ENCODE results near the gene ITLN2. TPM values are rescaled to one million over a fixed set of nuclear protein-coding genes. Genes with fewer than 3 reads are reported as not detected.

The ITLN2 gene
- total and polyA plus RNA-seq, 9 of the 15 experiments (the other 6 are each of a cell fraction or from before 2014, with no cell fraction given) = not detected

DNA sequence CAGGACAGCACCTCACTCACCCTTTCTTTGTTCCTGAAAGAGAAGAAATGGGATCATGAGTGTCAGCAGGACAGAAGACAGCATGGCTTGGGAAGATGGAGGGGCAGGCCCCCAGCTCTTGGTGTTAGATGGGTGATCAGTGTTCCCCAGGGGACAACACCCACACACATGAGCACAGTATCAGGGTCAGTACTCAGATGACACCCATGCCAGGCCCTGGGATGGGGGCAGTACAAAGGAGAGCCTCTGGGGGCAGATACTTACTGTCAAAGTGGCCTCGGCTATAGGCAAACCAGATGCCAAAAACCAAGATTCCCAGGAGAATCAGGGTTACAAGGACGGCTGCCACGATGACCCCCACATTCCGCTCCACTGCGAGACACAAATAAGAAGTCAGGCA is 44.8 kb upstream of the ITLN2 start:
- FAIRE-seq (no peak), DNase-seq (ENCODE audit: extremely low read depth in 1 of 4, low spot score in 3 of 4) (no peak), ATAC-seq (peak; percentile 26; the same call in 1 of the 3 replicates)
- H3K4me3 ChIP-seq = no peak overlapping the region
- H3K9ac ChIP-seq (ENCODE audit: insufficient read depth in 1 of 2, low read depth in 2 of 2, low read length in 2 of 2) = no peak overlapping the region
- intact Hi-C loops (cut with micrococcal nuclease) = no loop called here
- TF ChIP-seq ZNF384 (IDR thresholded peaks at IDR 0.05; ENCODE audit: low read depth, low read length) (no peak), ZNF316 (IDR thresholded peaks at IDR 0.05) (no peak)
- TF ChIP-seq, protein P1, sequence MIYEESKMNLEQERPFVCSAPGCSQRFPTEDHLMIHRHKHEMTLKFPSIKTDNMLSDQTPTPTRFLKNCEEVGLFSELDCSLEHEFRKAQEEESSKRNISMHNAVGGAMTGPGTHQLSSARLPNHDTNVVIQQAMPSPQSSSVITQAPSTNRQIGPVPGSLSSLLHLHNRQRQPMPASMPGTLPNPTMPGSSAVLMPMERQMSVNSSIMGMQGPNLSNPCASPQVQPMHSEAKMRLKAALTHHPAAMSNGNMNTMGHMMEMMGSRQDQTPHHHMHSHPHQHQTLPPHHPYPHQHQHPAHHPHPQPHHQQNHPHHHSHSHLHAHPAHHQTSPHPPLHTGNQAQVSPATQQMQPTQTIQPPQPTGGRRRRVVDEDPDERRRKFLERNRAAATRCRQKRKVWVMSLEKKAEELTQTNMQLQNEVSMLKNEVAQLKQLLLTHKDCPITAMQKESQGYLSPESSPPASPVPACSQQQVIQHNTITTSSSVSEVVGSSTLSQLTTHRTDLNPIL (CRISPR knock-in tag; IDR thresholded peaks at IDR 0.05) = no peak
- TF ChIP-seq, protein P2, sequence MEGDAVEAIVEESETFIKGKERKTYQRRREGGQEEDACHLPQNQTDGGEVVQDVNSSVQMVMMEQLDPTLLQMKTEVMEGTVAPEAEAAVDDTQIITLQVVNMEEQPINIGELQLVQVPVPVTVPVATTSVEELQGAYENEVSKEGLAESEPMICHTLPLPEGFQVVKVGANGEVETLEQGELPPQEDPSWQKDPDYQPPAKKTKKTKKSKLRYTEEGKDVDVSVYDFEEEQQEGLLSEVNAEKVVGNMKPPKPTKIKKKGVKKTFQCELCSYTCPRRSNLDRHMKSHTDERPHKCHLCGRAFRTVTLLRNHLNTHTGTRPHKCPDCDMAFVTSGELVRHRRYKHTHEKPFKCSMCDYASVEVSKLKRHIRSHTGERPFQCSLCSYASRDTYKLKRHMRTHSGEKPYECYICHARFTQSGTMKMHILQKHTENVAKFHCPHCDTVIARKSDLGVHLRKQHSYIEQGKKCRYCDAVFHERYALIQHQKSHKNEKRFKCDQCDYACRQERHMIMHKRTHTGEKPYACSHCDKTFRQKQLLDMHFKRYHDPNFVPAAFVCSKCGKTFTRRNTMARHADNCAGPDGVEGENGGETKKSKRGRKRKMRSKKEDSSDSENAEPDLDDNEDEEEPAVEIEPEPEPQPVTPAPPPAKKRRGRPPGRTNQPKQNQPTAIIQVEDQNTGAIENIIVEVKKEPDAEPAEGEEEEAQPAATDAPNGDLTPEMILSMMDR (IDR thresholded peaks at IDR 0.05 in 2 of 3, conservative IDR thresholded peaks at IDR 0.05 in 1 of 3; ENCODE audit: insufficient read depth in 2 of 3, low read depth in 1 of 3, low read length in 3 of 3) = peak in 1 of 3 experiments; percentile 12; a peak in 2 of 6 replicates
- WGBS (ENCODE audit: insufficient coverage, low coverage, missing lambda C conversion rate) = 84% methylated on average over 5 of the region's 5 CpGs
- ChIA-PET POLR2A (interaction anchor here (1.0 kb wide), 1 partner anchor 182 kb away, joined by 3 read pairs; no protein-coding TSS in a partner anchor), CTCF (ENCODE audit: low intra/inter-chr PET ratio) (no interaction called here)
- in situ Hi-C loops (cut with MboI) = loop anchor here (10.0 kb wide), 1 partner anchor 95 kb away; the partner anchor contains the start of gene KLHDC9
- H4K20me1 ChIP-seq (replicated peaks; ENCODE audit: control insufficient read depth, insufficient read depth, low read length) = no peaks in the 10 kb centered on the region
- no peaks in the 10 kb centered on the region for H3K9me1 ChIP-seq (ENCODE audit: control insufficient read depth, insufficient read depth, low read length)
- no peak overlapping the region for H2AFZ ChIP-seq (ENCODE audit: low read depth, low read length)
- H3K79me2 ChIP-seq (ENCODE audit: control insufficient read depth, insufficient read depth, low read length) = peaks cover 5% of the 10 kb centered on the region
- H3K27ac ChIP-seq (ENCODE audit: extremely low read depth, low read depth, low read length) = no peak overlapping the region; the same call in 2 of the 3 replicates
- no TSS peak for BruUV-seq (replicated peaks)
- no peaks in the 10 kb centered on the region for H3K9me3 ChIP-seq (replicated peaks; ENCODE audit: control insufficient read depth, insufficient read depth, low read depth, low read length)
- peaks cover 59% of the 10 kb centered on the region for H3K36me3 ChIP-seq (ENCODE audit: control insufficient read depth, insufficient read depth, low read length)
- H3K4me2 ChIP-seq (ENCODE audit: insufficient read depth, low read length) = no peak overlapping the region
- H3K4me1 ChIP-seq (replicated peaks in 1 of 2; ENCODE audit: control insufficient read depth in 2 of 2, insufficient read depth in 2 of 2, low read length in 2 of 2) = peaks cover 7 to 19% of the 10 kb centered on the region in 2 experiments; a peak in 3 of 5 replicates
- no peaks in the 10 kb centered on the region for H3K27me3 ChIP-seq (ENCODE audit: control insufficient read depth in 2 of 2, insufficient read depth in 2 of 2, low read length in 2 of 2)
